ENCODE measurements around the gene FBXW7. TPM values are rescaled to one million over a fixed set of nuclear protein-coding genes. Genes with fewer than 3 reads are reported as not detected.

Gene FBXW7
- total RNA-seq, 2 donors from 2014 or later = 32.4 to 39.2 TPM

- intact Hi-C loops (cut with DNase I, micrococcal nuclease) = no loop called here
- ATAC-seq = no peak
- no peak for DNase-seq
Observed at GRCh38 chr4:152327606-152328453, 208.1 kb downstream of the FBXW7 start.

- intact Hi-C loops (cut with DNase I, micrococcal nuclease) = no loop called here
- no peak for DNase-seq
- no peak for ATAC-seq
Observed at GRCh38 chr4:152325831-152326230, 210.1 kb downstream of the FBXW7 start.

- no peak for DNase-seq
- intact Hi-C loops (cut with DNase I, micrococcal nuclease) = no loop called here
- ATAC-seq = no peak
Observed at GRCh38 chr4:152323221-152323620, 212.7 kb downstream of the FBXW7 start.

- DNase-seq (no peak), ATAC-seq (no peak)
- intact Hi-C loops (cut with DNase I, micrococcal nuclease) = no loop called here
Observed at GRCh38 chr4:152322656-152323055, 213.2 kb downstream of the FBXW7 start.

- ATAC-seq (no peak), DNase-seq (no peak)
- intact Hi-C loops (cut with DNase I, micrococcal nuclease) = no loop called here
Observed at GRCh38 chr4:152321923-152322322, 214.0 kb downstream of the FBXW7 start.

GRCh38 chr4:152321398-152321797, 214.5 kb downstream of the FBXW7 start:
- intact Hi-C loops (cut with DNase I, micrococcal nuclease) = no loop called here
- DNase-seq = no peak
- ATAC-seq = no peak

- no peak for ATAC-seq
- no peak for DNase-seq
- intact Hi-C loops (cut with DNase I, micrococcal nuclease) = no loop called here
Observed at GRCh38 chr4:152316969-152317368, 218.9 kb downstream of the FBXW7 start.

GRCh38 chr4:152310257-152310656, 225.6 kb downstream of the FBXW7 start:
- intact Hi-C loops (cut with DNase I, micrococcal nuclease) = no loop called here
- ATAC-seq (no peak), DNase-seq (no peak)

GRCh38 chr4:152309418-152309817, 226.5 kb downstream of the FBXW7 start:
- ATAC-seq = no peak
- DNase-seq = no peak
- intact Hi-C loops (cut with DNase I, micrococcal nuclease) = no loop called here

- ATAC-seq (peak; percentile 61), DNase-seq (no peak)
- intact Hi-C loops (cut with DNase I, micrococcal nuclease) = no loop called here
Observed at GRCh38 chr4:152308951-152309350, 226.9 kb downstream of the FBXW7 start.

GRCh38 chr4:152307669-152308068, 228.2 kb downstream of the FBXW7 start:
- ATAC-seq (no peak), DNase-seq (no peak)
- intact Hi-C loops (cut with DNase I, micrococcal nuclease) = no loop called here

- DNase-seq (no peak), ATAC-seq (no peak)
- intact Hi-C loops (cut with DNase I, micrococcal nuclease) = no loop called here
Observed at GRCh38 chr4:152306541-152306940, 229.4 kb downstream of the FBXW7 start.

- intact Hi-C loops (cut with DNase I, micrococcal nuclease) = no loop called here
- DNase-seq = no peak
- ATAC-seq = no peak
Observed at GRCh38 chr4:152304220-152304619, 231.7 kb downstream of the FBXW7 start.

GRCh38 chr4:152301381-152301780, 234.5 kb downstream of the FBXW7 start:
- intact Hi-C loops (cut with DNase I, micrococcal nuclease) = no loop called here
- DNase-seq (no peak), ATAC-seq (no peak)

- ATAC-seq (no peak), DNase-seq (no peak)
- intact Hi-C loops (cut with DNase I, micrococcal nuclease) = no loop called here
Observed at GRCh38 chr4:152299553-152299952, 236.3 kb downstream of the FBXW7 start.

- intact Hi-C loops (cut with DNase I, micrococcal nuclease) = no loop called here
Observed at GRCh38 chr4:152296386-152296785, 239.5 kb downstream of the FBXW7 start.

GRCh38 chr4:152294765-152295164, 241.1 kb downstream of the FBXW7 start:
- intact Hi-C loops (cut with DNase I, micrococcal nuclease) = no loop called here
- no peak for ATAC-seq

More at GRCh38 chr4:152296386-152296785, 239.5 kb downstream of the FBXW7 start:
- ATAC-seq (no peak), DNase-seq (no peak)

GRCh38 chr4:152294331-152294730, 241.6 kb downstream of the FBXW7 start:
- intact Hi-C loops (cut with DNase I, micrococcal nuclease) = no loop called here
- ATAC-seq (no peak), DNase-seq (no peak)

More at GRCh38 chr4:152294765-152295164, 241.1 kb downstream of the FBXW7 start:
- DNase-seq = no peak

GRCh38 chr4:152293527-152293926, 242.4 kb downstream of the FBXW7 start:
- DNase-seq (no peak), ATAC-seq (no peak)
- intact Hi-C loops (cut with DNase I, micrococcal nuclease) = no loop called here

GRCh38 chr4:152290366-152290921, 245.4 kb downstream of the FBXW7 start:
- intact Hi-C loops (cut with DNase I, micrococcal nuclease) = no loop called here
- DNase-seq (no peak), ATAC-seq (no peak)

GRCh38 chr4:152289941-152290340, 246.0 kb downstream of the FBXW7 start:
- DNase-seq = no peak
- intact Hi-C loops (cut with DNase I, micrococcal nuclease) = no loop called here
- ATAC-seq = no peak

All from left colon (tissue), 2 donors.